ENCODE data around the gene GP1BB. TPM values are rescaled to one million over a fixed set of nuclear protein-coding genes. Genes with fewer than 3 reads are reported as not detected.

Gene GP1BB
- total RNA-seq, 4 donors from 2014 or later = 39.8 to 65.1 (median 51.0) TPM

DNA sequence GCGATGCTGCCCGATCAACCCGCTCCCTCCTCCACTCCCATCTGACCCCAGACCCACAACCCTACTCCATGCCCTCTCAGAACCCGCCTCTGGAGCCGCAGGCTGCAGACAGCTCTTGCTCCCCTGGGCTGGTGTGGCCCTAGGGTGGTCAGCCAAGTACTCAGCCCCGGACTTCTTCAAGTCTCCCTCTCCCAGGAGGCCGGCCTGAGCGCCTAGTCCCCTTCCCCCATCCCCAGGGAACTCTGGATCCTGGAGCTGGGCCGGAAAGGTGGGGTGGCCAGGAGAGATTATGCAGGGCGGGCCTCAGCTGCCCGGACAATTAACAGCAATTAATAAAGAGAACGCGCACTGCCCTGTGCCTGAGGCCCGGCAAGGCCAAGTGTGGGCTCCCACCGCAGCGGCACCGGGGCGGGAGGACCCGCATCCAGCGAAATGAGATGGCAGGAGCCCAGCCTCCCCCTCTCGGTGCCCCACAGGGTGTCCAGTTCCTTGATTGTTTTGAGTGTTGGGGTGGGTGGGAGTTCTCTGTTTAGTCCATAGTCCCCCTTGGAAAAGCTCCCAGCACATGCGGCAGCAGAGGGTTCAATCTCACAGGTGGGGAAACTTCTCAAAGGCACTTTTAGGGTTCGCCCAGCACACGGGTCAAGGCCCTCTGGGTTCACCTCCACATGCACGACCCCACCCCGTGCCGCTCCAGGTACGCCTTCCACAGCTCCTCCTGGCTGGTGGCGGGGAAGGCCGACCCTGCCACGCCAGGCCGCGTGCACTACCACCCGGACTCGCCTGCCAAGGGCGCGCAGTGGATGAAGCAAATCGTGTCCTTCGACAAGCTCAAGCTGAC, 40.3 kb downstream of the GP1BB start:
- no peak overlapping the region for H3K4me3 ChIP-seq (ENCODE audit: low read depth, poor library complexity, severe bottlenecking)
- WGBS, 2 donors = 85 to 86% methylated on average over 37 to 39 of the region's 39 CpGs
- DNase-seq (ENCODE audit: low spot score in 2 of 2) = no peak
- TF ChIP-seq CTCF (IDR thresholded peaks at IDR 0.05) (no peak), POLR2A (IDR thresholded peaks at IDR 0.05) (no peak)
- intact Hi-C loops (cut with DNase I; ENCODE audit: low total_unique reads) = no loop called here

- 89 to 95% methylated on average over 17 of the region's 17 CpGs for WGBS, 2 donors
- intact Hi-C loops (cut with DNase I; ENCODE audit: low total_unique reads) = no loop called here
- H3K4me3 ChIP-seq (ENCODE audit: low read depth, poor library complexity, severe bottlenecking) = no peak overlapping the region
- TF ChIP-seq POLR2A (IDR thresholded peaks at IDR 0.05) = no peak
- TF ChIP-seq CTCF (IDR thresholded peaks at IDR 0.05) = no peak
- no peak for DNase-seq (ENCODE audit: low spot score in 2 of 2)
Observed at GRCh38 chr22:19764299-19764593, 40.9 kb downstream of the GP1BB start.

GRCh38 chr22:19764636-19765476, 41.5 kb downstream of the GP1BB start:
- WGBS, 2 donors = 85% methylated on average over 25 of the region's 25 CpGs
- no peak for DNase-seq (ENCODE audit: low spot score in 2 of 2)
- no peak for TF ChIP-seq POLR2A (IDR thresholded peaks at IDR 0.05)
- no peak for TF ChIP-seq CTCF (IDR thresholded peaks at IDR 0.05)
- no peak overlapping the region for H3K4me3 ChIP-seq (ENCODE audit: low read depth, poor library complexity, severe bottlenecking)
- intact Hi-C loops (cut with DNase I; ENCODE audit: low total_unique reads) = no loop called here

- intact Hi-C loops (cut with DNase I; ENCODE audit: low total_unique reads) = no loop called here
- no peak for DNase-seq (ENCODE audit: low spot score in 2 of 2)
- 21 to 53% methylated on average over 5 to 15 of the region's 83 CpGs for WGBS, 2 donors
- H3K4me3 ChIP-seq (ENCODE audit: low read depth, poor library complexity, severe bottlenecking) = no peak overlapping the region
- TF ChIP-seq CTCF (IDR thresholded peaks at IDR 0.05) = no peak
- TF ChIP-seq POLR2A (IDR thresholded peaks at IDR 0.05) = no peak
Observed at GRCh38 chr22:19765477-19766239, 42.3 kb downstream of the GP1BB start.

GRCh38 chr22:19766240-19766510, 42.8 kb downstream of the GP1BB start:
- intact Hi-C loops (cut with DNase I; ENCODE audit: low total_unique reads) = no loop called here
- WGBS, 2 donors = 15% methylated on average over 11 of the region's 36 CpGs; no CpG with 5 or more reads in 1 of the 2 donors
- peak overlapping the region; percentile 22 for H3K4me3 ChIP-seq (ENCODE audit: low read depth, poor library complexity, severe bottlenecking)
- TF ChIP-seq CTCF (IDR thresholded peaks at IDR 0.05) (no peak), POLR2A (IDR thresholded peaks at IDR 0.05) (no peak)
- DNase-seq (ENCODE audit: low spot score in 2 of 2) = no peak

Data from lower leg skin (tissue), 4 donors.